ENCODE results near the gene CDKN2C.
A peak's percentile ranks its signal among the peaks of the same experiment; 100 is the strongest.

CDKN2C gene

GRCh38 chr1:50969611-50970508, at the start of gene CDKN2C:
TSS of gene CDKN2C (plus strand) at chr1:50970245. CDS start at chr1:50970369, 124 bp downstream.
- peak; percentile 74 for DNase-seq (ENCODE audit: low read depth)
- peak within 1 kb of the TSS; percentile 84 for H3K4me3 ChIP-seq (ENCODE audit: low read depth, low read length)
- peak; percentile 25 for TF ChIP-seq CTCF (conservative IDR thresholded peaks at IDR 0.05; ENCODE audit: low read depth, low read length)

GRCh38 chr1:50920409-50920808, 49.6 kb upstream of the CDKN2C start:
- no peak overlapping the region for H3K4me3 ChIP-seq (ENCODE audit: low read depth, low read length)
- DNase-seq (ENCODE audit: low read depth) = no peak
- no peak for TF ChIP-seq CTCF (conservative IDR thresholded peaks at IDR 0.05; ENCODE audit: low read depth, low read length)

GRCh38 chr1:50921029-50921428, 49.0 kb upstream of the CDKN2C start:
- TF ChIP-seq CTCF (conservative IDR thresholded peaks at IDR 0.05; ENCODE audit: low read depth, low read length) = no peak
- no peak for DNase-seq (ENCODE audit: low read depth)
- H3K4me3 ChIP-seq (ENCODE audit: low read depth, low read length) = no peak overlapping the region

- no peak for TF ChIP-seq CTCF (conservative IDR thresholded peaks at IDR 0.05; ENCODE audit: low read depth, low read length)
- DNase-seq (ENCODE audit: low read depth) = no peak
- H3K4me3 ChIP-seq (ENCODE audit: low read depth, low read length) = no peak overlapping the region
Observed at GRCh38 chr1:50923564-50923963, 46.5 kb upstream of the CDKN2C start.

GRCh38 chr1:50929376-50929958, 40.6 kb upstream of the CDKN2C start:
- H3K4me3 ChIP-seq (ENCODE audit: low read depth, low read length) = no peak overlapping the region
- peak; percentile 61 for TF ChIP-seq CTCF (conservative IDR thresholded peaks at IDR 0.05; ENCODE audit: low read depth, low read length)
- DNase-seq (ENCODE audit: low read depth) = peak; percentile 74

- DNase-seq (ENCODE audit: low read depth) = no peak
- no peak overlapping the region for H3K4me3 ChIP-seq (ENCODE audit: low read depth, low read length)
- TF ChIP-seq CTCF (conservative IDR thresholded peaks at IDR 0.05; ENCODE audit: low read depth, low read length) = no peak
Observed at GRCh38 chr1:50930193-50930592, 39.9 kb upstream of the CDKN2C start.

All from choroid plexus epithelial cell (primary cell).